WTC11 (cell line): Measurements from ENCODE around the gene ZFYVE16. TPM values are rescaled to one million over a fixed set of nuclear protein-coding genes. Genes with fewer than 3 reads are reported as not detected.

Experiments used
- ATAC-seq: fragments of 200-7000 bp; cut with Tn5 transposase; 2 replicates; pipeline ENCODE4 v1.10.0; 2021; ENCODE audit warnings: mild to moderate bottlenecking, moderate library complexity
- CTCF ChIA-PET: fragments of 300-600 bp; sonication (Branson Sonifier 250); formaldehyde crosslinking; loops from one replicate; lab custom pipeline; 2021; ENCODE audit warnings: antibody characterized with exemption; lab: Charles Lee
- POLR2A ChIA-PET: fragments of 350-600 bp; sonication (Branson Sonifier 250); formaldehyde crosslinking; loops from one replicate; lab custom pipeline; 2021; ENCODE audit warnings: antibody characterized with exemption; lab: Charles Lee
- DNase-seq: peaks from one replicate; pipeline ENCODE4 v3.0.0; 2021; ENCODE audit warnings: low spot score
- H3K27ac Mint-ChIP-seq: 2 replicates; pipeline ENCODE4 v1.8.0; 2021; ENCODE audit warnings: mixed read lengths
- H3K27me3 Mint-ChIP-seq: 2 replicates; pipeline ENCODE4 v1.8.0; 2021; ENCODE audit warnings: low read depth, mild to moderate bottlenecking, moderate library complexity, mixed read lengths
- H3K36me3 Mint-ChIP-seq: 2 replicates; pipeline ENCODE4 v1.8.0; 2021; ENCODE audit warnings: mixed read lengths
- H3K4me1 Mint-ChIP-seq: 2 replicates; pipeline ENCODE4 v1.8.0; 2022; ENCODE audit warnings: mixed read lengths
- H3K4me3 Mint-ChIP-seq: 2 replicates; pipeline ENCODE4 v1.8.0; 2021; ENCODE audit warnings: mild to moderate bottlenecking, moderate library complexity, mixed read lengths
- H3K9me3 Mint-ChIP-seq: 2 replicates; pipeline ENCODE4 v1.8.0; 2021; ENCODE audit warnings: mixed read lengths
- CREM ChIP-seq: sonication (generic); formaldehyde crosslinking; IDR thresholded peaks from 2 replicates; pipeline ENCODE4 v1.8.1; 2022; ENCODE audit warnings: mild to moderate bottlenecking, missing genetic modification reagents, moderate library complexity
- EMX1 ChIP-seq: fragments of 250-450 bp; sonication (Bioruptor Pico); IDR thresholded peaks from 2 replicates; pipeline ENCODE4 v1.8.0; 2021; ENCODE audit warnings: mild to moderate bottlenecking
- ESRRA ChIP-seq: sonication (generic); formaldehyde crosslinking; IDR thresholded peaks from 2 replicates; pipeline ENCODE4 v1.8.1; 2022; ENCODE audit warnings: mild to moderate bottlenecking, missing genetic modification reagents, borderline replicate concordance
- FOXK1 ChIP-seq: sonication (generic); formaldehyde crosslinking; IDR thresholded peaks from 2 replicates; pipeline ENCODE4 v1.8.0; 2022; ENCODE audit warnings: mild to moderate bottlenecking, moderate library complexity, missing genetic modification reagents
- GABPB1 ChIP-seq: sonication (generic); formaldehyde crosslinking; IDR thresholded peaks from 2 replicates; pipeline ENCODE4 v1.8.1; 2023; ENCODE audit warnings: mild to moderate bottlenecking, missing genetic modification reagents
- KAT7 ChIP-seq: sonication (generic); formaldehyde crosslinking; IDR thresholded peaks from 2 replicates; pipeline ENCODE4 v1.8.1; 2023; ENCODE audit warnings: missing genetic modification reagents, mild to moderate bottlenecking, borderline replicate concordance
- MYBL2 ChIP-seq: sonication (generic); formaldehyde crosslinking; IDR thresholded peaks from 2 replicates; pipeline ENCODE4 v1.8.1; 2023; ENCODE audit warnings: mild to moderate bottlenecking, moderate library complexity, missing genetic modification reagents
- NFE2L1 ChIP-seq: sonication (generic); formaldehyde crosslinking; IDR thresholded peaks from 2 replicates; pipeline ENCODE4 v1.8.1; 2023; ENCODE audit warnings: missing genetic modification reagents
- NR1H2 ChIP-seq: sonication (generic); formaldehyde crosslinking; IDR thresholded peaks from 2 replicates; pipeline ENCODE4 v1.9.0; 2021; ENCODE audit warnings: mild to moderate bottlenecking, moderate library complexity, missing genetic modification reagents
- NR3C1 ChIP-seq: sonication (generic); formaldehyde crosslinking; conservative IDR thresholded peaks from 2 replicates; pipeline ENCODE4 v1.8.1; 2023; ENCODE audit warnings: low read depth, mild to moderate bottlenecking, missing genetic modification reagents
- RELA ChIP-seq: sonication (generic); formaldehyde crosslinking; IDR thresholded peaks from 2 replicates; pipeline ENCODE4 v1.8.1; 2022; ENCODE audit warnings: missing genetic modification reagents, mild to moderate bottlenecking, borderline replicate concordance
- SMAD4 ChIP-seq: sonication (generic); formaldehyde crosslinking; IDR thresholded peaks from 2 replicates; pipeline ENCODE4 v1.8.0; 2022; ENCODE audit warnings: mild to moderate bottlenecking, missing genetic modification reagents
- TEAD4 ChIP-seq: sonication (generic); formaldehyde crosslinking; IDR thresholded peaks from 2 replicates; pipeline ENCODE4 v1.8.0; 2022; ENCODE audit warnings: mild to moderate bottlenecking, missing genetic modification reagents
- ZMAT4 ChIP-seq: fragments of 250-450 bp; sonication (Bioruptor Pico); IDR thresholded peaks from 2 replicates; pipeline ENCODE4 v1.9.0; 2021; ENCODE audit warnings: mild to moderate bottlenecking
- ZNF263 ChIP-seq: sonication (generic); formaldehyde crosslinking; IDR thresholded peaks from 2 replicates; pipeline ENCODE4 v1.8.1; 2022; ENCODE audit warnings: low read depth, mild to moderate bottlenecking, moderate library complexity, missing genetic modification reagents
- ZNF317 ChIP-seq: sonication (generic); formaldehyde crosslinking; IDR thresholded peaks from 2 replicates; pipeline ENCODE4 v1.8.1; 2023; ENCODE audit warnings: low read depth, mild to moderate bottlenecking, moderate library complexity, missing genetic modification reagents, borderline replicate concordance
- ZNF396 ChIP-seq: fragments of 250-450 bp; sonication (Bioruptor Pico); IDR thresholded peaks from 2 replicates; pipeline ENCODE4 v1.8.0; 2021; ENCODE audit warnings: mild to moderate bottlenecking, moderate library complexity, borderline replicate concordance
- ZNF423 ChIP-seq: fragments of 250-450 bp; sonication (Bioruptor Pico); IDR thresholded peaks from 2 replicates; pipeline ENCODE4 v2.1.2; 2022; ENCODE audit warnings: mild to moderate bottlenecking, moderate library complexity
- total RNA-seq: library from RNA; stranded (reverse); gene quantifications from 3 replicates; pipeline ENCODE4 v1.2.3, GENCODE V29; 2021
- TF ChIP-seq, protein P1 (sequence below): sonication (generic); formaldehyde crosslinking; IDR thresholded peaks from 2 replicates; pipeline ENCODE4 v1.8.1; 2022; ENCODE audit warnings: low read depth, missing genetic modification reagents, borderline replicate concordance
- TF ChIP-seq, protein P2 (sequence below): sonication (generic); formaldehyde crosslinking; IDR thresholded peaks from 2 replicates; pipeline ENCODE4 v1.8.0; 2022; ENCODE audit warnings: mild to moderate bottlenecking, missing genetic modification reagents
- TF ChIP-seq, protein P3 (sequence below): sonication (generic); formaldehyde crosslinking; IDR thresholded peaks from 2 replicates; pipeline ENCODE4 v1.8.1; 2022; ENCODE audit warnings: mild to moderate bottlenecking, moderate library complexity, missing genetic modification reagents
- TF ChIP-seq, protein P4 (sequence below): sonication (generic); formaldehyde crosslinking; IDR thresholded peaks from 2 replicates; pipeline ENCODE4 v1.8.1; 2023; ENCODE audit warnings: mild to moderate bottlenecking, missing genetic modification reagents
- TF ChIP-seq, protein P5 (sequence below): sonication (generic); formaldehyde crosslinking; IDR thresholded peaks from 2 replicates; pipeline ENCODE4 v1.8.0; 2022; ENCODE audit warnings: mild to moderate bottlenecking, missing genetic modification reagents
- TF ChIP-seq, protein P6 (sequence below): sonication (generic); formaldehyde crosslinking; IDR thresholded peaks from 2 replicates; pipeline ENCODE4 v1.8.1; 2022; ENCODE audit warnings: missing genetic modification reagents, borderline replicate concordance

ZFYVE16 gene
- total RNA-seq, 1 experiment from 2014 or later = 25.3 TPM

DNA sequence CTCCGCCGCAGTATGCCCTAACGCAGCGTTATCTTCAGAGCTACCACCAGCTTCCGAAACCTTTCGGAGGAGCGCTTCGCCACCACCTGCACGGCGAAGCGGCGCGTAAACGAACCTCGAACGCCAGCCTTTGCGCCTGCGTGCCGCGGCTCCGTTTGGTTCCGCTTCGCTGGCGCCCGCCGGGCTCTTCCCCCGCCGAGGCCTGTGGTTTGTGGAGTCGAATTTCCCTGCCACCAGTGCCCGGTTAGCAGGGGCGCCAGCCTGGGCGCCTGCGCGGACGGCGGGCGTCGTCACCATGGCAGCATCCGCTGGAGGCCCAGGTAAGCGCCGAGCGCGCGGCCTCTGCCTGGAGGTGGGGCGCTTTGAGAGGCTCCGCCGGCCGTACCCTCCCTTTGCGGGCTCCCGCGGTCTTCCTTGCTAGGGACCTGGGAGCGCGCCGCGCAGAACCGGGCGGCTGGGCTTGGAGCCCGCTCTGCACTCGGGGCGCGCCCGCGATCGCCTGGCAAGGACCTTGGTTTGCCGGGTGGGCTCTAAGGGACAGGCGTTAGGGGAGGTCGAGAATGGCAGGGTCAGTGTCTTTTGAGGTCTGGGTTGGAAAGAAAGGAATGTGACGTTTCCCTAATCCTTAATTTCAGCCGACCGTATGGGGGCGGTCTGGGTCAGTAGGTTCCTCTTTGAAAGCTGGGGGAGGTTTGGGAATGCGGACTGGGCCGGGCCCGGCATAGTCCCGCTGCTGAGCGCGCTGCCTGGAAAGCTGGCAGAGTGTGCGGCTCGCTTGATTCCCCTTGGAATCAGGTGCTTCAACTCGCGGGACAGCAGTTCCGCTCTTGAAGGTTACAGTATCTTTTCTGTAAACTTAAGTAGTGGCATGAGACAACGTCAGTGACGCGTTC lies 80.2 kb downstream of the ZFYVE16 start, which contains the start of gene FAM151B (continued):
- TF ChIP-seq, protein P1, sequence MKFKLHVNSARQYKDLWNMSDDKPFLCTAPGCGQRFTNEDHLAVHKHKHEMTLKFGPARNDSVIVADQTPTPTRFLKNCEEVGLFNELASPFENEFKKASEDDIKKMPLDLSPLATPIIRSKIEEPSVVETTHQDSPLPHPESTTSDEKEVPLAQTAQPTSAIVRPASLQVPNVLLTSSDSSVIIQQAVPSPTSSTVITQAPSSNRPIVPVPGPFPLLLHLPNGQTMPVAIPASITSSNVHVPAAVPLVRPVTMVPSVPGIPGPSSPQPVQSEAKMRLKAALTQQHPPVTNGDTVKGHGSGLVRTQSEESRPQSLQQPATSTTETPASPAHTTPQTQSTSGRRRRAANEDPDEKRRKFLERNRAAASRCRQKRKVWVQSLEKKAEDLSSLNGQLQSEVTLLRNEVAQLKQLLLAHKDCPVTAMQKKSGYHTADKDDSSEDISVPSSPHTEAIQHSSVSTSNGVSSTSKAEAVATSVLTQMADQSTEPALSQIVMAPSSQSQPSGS (CRISPR knock-in tag) = no peak; the same call in 1 of the 2 replicates
- TF ChIP-seq ZNF423 (CRISPR knock-in tag) (no peak), ZNF317 (CRISPR knock-in tag) (0 out of 2 replicates have a peak, but pooled peaks have one; percentile 52), FOXK1 (CRISPR knock-in tag) (0 out of 2 replicates have a peak, but pooled peaks have one; percentile 28), ZNF263 (no peak), CREM (CRISPR knock-in tag) (peak; percentile 62; the same call in 1 of the 2 replicates), KAT7 (0 out of 2 replicates have a peak, but pooled peaks have one; percentile 57), NFE2L1 (CRISPR knock-in tag) (no peak; the same call in 1 of the 2 replicates), NR3C1 (CRISPR knock-in tag) (no peak), ZMAT4 (CRISPR knock-in tag) (no peak), MYBL2 (CRISPR knock-in tag) (peak; percentile 63; the same call in 1 of the 2 replicates), TEAD4 (CRISPR knock-in tag) (0 out of 2 replicates have a peak, but pooled peaks have one; percentile 53), ESRRA (no peak), ZNF396 (CRISPR knock-in tag) (no peak), NR1H2 (CRISPR knock-in tag) (no peak)
- TF ChIP-seq, protein P2, sequence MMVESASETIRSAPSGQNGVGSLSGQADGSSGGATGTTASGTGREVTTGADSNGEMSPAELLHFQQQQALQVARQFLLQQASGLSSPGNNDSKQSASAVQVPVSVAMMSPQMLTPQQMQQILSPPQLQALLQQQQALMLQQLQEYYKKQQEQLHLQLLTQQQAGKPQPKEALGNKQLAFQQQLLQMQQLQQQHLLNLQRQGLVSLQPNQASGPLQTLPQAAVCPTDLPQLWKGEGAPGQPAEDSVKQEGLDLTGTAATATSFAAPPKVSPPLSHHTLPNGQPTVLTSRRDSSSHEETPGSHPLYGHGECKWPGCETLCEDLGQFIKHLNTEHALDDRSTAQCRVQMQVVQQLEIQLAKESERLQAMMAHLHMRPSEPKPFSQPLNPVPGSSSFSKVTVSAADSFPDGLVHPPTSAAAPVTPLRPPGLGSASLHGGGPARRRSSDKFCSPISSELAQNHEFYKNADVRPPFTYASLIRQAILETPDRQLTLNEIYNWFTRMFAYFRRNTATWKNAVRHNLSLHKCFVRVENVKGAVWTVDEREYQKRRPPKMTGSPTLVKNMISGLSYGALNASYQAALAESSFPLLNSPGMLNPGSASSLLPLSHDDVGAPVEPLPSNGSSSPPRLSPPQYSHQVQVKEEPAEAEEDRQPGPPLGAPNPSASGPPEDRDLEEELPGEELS (CRISPR knock-in tag) = peak; percentile 51; the same call in 1 of the 2 replicates
- TF ChIP-seq, protein P3, sequence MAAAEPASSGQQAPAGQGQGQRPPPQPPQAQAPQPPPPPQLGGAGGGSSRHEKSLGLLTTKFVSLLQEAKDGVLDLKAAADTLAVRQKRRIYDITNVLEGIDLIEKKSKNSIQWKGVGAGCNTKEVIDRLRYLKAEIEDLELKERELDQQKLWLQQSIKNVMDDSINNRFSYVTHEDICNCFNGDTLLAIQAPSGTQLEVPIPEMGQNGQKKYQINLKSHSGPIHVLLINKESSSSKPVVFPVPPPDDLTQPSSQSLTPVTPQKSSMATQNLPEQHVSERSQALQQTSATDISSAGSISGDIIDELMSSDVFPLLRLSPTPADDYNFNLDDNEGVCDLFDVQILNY = peak; percentile 71; the same call in 1 of the 2 replicates
- TF ChIP-seq, protein P4, sequence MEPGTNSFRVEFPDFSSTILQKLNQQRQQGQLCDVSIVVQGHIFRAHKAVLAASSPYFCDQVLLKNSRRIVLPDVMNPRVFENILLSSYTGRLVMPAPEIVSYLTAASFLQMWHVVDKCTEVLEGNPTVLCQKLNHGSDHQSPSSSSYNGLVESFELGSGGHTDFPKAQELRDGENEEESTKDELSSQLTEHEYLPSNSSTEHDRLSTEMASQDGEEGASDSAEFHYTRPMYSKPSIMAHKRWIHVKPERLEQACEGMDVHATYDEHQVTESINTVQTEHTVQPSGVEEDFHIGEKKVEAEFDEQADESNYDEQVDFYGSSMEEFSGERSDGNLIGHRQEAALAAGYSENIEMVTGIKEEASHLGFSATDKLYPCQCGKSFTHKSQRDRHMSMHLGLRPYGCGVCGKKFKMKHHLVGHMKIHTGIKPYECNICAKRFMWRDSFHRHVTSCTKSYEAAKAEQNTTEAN (CRISPR knock-in tag) = peak; percentile 69; the same call in 1 of the 2 replicates

DNA sequence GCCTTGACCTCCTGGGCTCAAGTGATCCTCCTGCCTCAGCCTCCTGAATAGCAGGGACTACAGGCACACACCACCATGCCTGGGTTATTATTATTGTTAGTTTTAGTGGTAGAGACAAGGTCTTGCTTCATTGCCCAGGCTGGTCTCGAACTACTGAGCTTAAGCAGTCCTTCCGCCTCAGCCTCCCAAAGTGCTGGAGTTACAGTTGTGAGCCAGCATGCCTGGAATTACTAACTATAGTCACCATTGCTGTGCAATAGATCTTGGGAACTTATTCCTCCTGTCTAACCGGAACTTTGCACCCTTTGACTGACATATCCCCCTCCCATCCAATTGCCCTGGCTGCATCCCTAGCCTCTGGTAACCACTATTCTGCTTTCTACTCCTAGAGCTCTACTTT lies 83.4 kb downstream of the ZFYVE16 start:
- ChIA-PET CTCF (no interaction called here), POLR2A (interaction anchor here (0.6 kb wide), 1 partner anchor 15 kb away, joined by 3 read pairs; no protein-coding TSS in a partner anchor)
- no peaks in the 10 kb centered on the region for H3K27me3 Mint-ChIP-seq
- peaks cover 81% of the 10 kb centered on the region for H3K4me1 Mint-ChIP-seq
- no peaks in the 10 kb centered on the region for H3K36me3 Mint-ChIP-seq
- H3K4me3 Mint-ChIP-seq = no peak overlapping the region
- ATAC-seq (no peak), DNase-seq (no peak)
- 0 out of 2 replicates have a peak overlapping the region, but pooled peaks have one; percentile 2 for H3K27ac Mint-ChIP-seq
- no peaks in the 10 kb centered on the region for H3K9me3 Mint-ChIP-seq
- TF ChIP-seq SMAD4 (no peak), RELA (CRISPR knock-in tag) (no peak), GABPB1 (CRISPR knock-in tag) (no peak), EMX1 (no peak)
- TF ChIP-seq, protein P5, sequence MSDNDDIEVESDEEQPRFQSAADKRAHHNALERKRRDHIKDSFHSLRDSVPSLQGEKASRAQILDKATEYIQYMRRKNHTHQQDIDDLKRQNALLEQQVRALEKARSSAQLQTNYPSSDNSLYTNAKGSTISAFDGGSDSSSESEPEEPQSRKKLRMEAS = no peak
- TF ChIP-seq, protein P6, sequence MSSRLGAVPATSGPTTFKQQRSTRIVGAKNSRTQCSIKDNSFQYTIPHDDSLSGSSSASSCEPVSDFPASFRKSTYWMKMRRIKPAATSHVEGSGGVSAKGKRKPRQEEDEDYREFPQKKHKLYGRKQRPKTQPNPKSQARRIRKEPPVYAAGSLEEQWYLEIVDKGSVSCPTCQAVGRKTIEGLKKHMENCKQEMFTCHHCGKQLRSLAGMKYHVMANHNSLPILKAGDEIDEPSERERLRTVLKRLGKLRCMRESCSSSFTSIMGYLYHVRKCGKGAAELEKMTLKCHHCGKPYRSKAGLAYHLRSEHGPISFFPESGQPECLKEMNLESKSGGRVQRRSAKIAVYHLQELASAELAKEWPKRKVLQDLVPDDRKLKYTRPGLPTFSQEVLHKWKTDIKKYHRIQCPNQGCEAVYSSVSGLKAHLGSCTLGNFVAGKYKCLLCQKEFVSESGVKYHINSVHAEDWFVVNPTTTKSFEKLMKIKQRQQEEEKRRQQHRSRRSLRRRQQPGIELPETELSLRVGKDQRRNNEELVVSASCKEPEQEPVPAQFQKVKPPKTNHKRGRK (CRISPR knock-in tag) = no peak
